ENCODE measurements around the gene SLC7A5.
"Not testable (repeated sequence)": the region's sequence is repeated elsewhere in the genome, so short reads cannot be mapped to it uniquely, and the experiment has no call there.

- TF ChIP-seq POLR2A, CTCF, POLR2AphosphoS5, EP300 (IDR thresholded peaks at IDR 0.05): not testable (repeated sequence)
Observed at GRCh38 chr16:87904963-87905362, 35.7 kb upstream of the SLC7A5 start.
